Measurements from ENCODE around the gene PKN2. TPM values are rescaled to one million over a fixed set of nuclear protein-coding genes. Genes with fewer than 3 reads are reported as not detected.

Gene PKN2
- total RNA-seq, 1 experiment from 2014 or later: 32.5 TPM

GRCh38 chr1:88780485-88780884 is 96.4 kb downstream of the PKN2 start:
- Mint-ChIP-seq H3K36me3 (ENCODE audit: insufficient read depth in 1 of 3, low read depth in 3 of 3) (peaks cover 14 to 56% (median 30%) of the 10 kb centered on the region in 3 experiments), H3K4me3 (no peak overlapping the region), H3K27me3 (ENCODE audit: low read depth) (no peaks in the 10 kb centered on the region), H3K27ac (peak overlapping the region in 1 of 3 experiments; percentile 59; a peak in 1 of 7 replicates), H3K9me3 (no peaks in the 10 kb centered on the region), H3K4me1 (peaks cover 51 to 52% of the 10 kb centered on the region in 2 experiments)
- no peak overlapping the region for H2BK12ac ChIP-seq (ENCODE audit: insufficient read length, low read depth, low read length)
- no peak overlapping the region for H2AK5ac ChIP-seq (ENCODE audit: insufficient read length, low read length)
- no peaks in the 10 kb centered on the region for H4K20me1 ChIP-seq (ENCODE audit: control insufficient read depth, insufficient read depth, insufficient read length)
- H3K79me1 ChIP-seq (ENCODE audit: insufficient read depth, low read depth, low read length, poor library complexity, severe bottlenecking): no peaks in the 10 kb centered on the region
- H3K27me3 ChIP-seq (ENCODE audit: insufficient read depth, low read length): no peaks in the 10 kb centered on the region
- no peak overlapping the region for H3K4ac ChIP-seq (ENCODE audit: low read depth, low read length)
- H3K14ac ChIP-seq (ENCODE audit: insufficient read depth, low read length): no peak overlapping the region
- no peaks in the 10 kb centered on the region for H3K23me2 ChIP-seq (ENCODE audit: insufficient read length, low read depth, low read length, poor library complexity, severe bottlenecking)
- H4K8ac ChIP-seq (replicated peaks; ENCODE audit: insufficient read length, low read depth, low read length): no peak overlapping the region
- TF ChIP-seq, protein P1, sequence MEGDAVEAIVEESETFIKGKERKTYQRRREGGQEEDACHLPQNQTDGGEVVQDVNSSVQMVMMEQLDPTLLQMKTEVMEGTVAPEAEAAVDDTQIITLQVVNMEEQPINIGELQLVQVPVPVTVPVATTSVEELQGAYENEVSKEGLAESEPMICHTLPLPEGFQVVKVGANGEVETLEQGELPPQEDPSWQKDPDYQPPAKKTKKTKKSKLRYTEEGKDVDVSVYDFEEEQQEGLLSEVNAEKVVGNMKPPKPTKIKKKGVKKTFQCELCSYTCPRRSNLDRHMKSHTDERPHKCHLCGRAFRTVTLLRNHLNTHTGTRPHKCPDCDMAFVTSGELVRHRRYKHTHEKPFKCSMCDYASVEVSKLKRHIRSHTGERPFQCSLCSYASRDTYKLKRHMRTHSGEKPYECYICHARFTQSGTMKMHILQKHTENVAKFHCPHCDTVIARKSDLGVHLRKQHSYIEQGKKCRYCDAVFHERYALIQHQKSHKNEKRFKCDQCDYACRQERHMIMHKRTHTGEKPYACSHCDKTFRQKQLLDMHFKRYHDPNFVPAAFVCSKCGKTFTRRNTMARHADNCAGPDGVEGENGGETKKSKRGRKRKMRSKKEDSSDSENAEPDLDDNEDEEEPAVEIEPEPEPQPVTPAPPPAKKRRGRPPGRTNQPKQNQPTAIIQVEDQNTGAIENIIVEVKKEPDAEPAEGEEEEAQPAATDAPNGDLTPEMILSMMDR (conservative IDR thresholded peaks at IDR 0.05): no peak
- H2BK120ac ChIP-seq (ENCODE audit: low read depth, low read length, poor library complexity, severe bottlenecking): no peak overlapping the region
- H4K91ac ChIP-seq (ENCODE audit: insufficient read length, low read depth, low read length): no peak overlapping the region
- H3K4me1 ChIP-seq (ENCODE audit: insufficient read depth, low read length): peaks cover 10% of the 10 kb centered on the region; the same call in 1 of the 2 replicates
- H3K9me3 ChIP-seq (ENCODE audit: control insufficient read depth, low read depth, low read length): no peaks in the 10 kb centered on the region
- no peak overlapping the region for H2AFZ ChIP-seq (ENCODE audit: low read length)
- no peak overlapping the region for H3K18ac ChIP-seq (ENCODE audit: insufficient read length, low read depth, low read length)
- no peak overlapping the region for H3K4me2 ChIP-seq (ENCODE audit: insufficient read depth, insufficient read length, low read length)
- no peak overlapping the region for H3K23ac ChIP-seq (ENCODE audit: insufficient read length, low read depth, low read length)
- DNase-seq: no peak
- no peak overlapping the region for H3K56ac ChIP-seq (ENCODE audit: insufficient read length, low read depth, low read length)
- H3K79me2 ChIP-seq (ENCODE audit: insufficient read depth, low read length): 0 out of 2 replicates have a peak, but pooled peaks cover 1% of the 10 kb centered on the region
- H4K5ac ChIP-seq (ENCODE audit: insufficient read length, low read depth, low read length): no peak overlapping the region
- H2BK15ac ChIP-seq (ENCODE audit: low read depth, low read length): no peak overlapping the region
- no peak overlapping the region for H3T11ph ChIP-seq (ENCODE audit: low read length)
- H2BK20ac ChIP-seq (ENCODE audit: low read depth, low read length, poor library complexity, severe bottlenecking): no peak overlapping the region
- H3K27ac ChIP-seq (ENCODE audit: insufficient read length, low read depth, low read length): no peak overlapping the region
- no peak overlapping the region for H2BK5ac ChIP-seq (ENCODE audit: insufficient read length, low read length)
- H3K9ac ChIP-seq (ENCODE audit: extremely low read depth, insufficient read length, low read length): no peak overlapping the region
